MM.1S (cell line): ENCODE results near the gene GSTM4.

ENCODE experiments used
- DNase-seq: peaks from one replicate; pipeline ENCODE4 v3.0.0-alpha.2; 2015
- H2AFZ ChIP-seq: fragments of 300-600 bp; sonication (generic); 2 replicates; pipeline ENCODE4 v1.6.0; 2016; ENCODE audit warnings: antibody characterized with exemption, low read length
- H3F3A ChIP-seq: fragments of 300-600 bp; sonication (generic); 2 replicates; pipeline ENCODE4 v1.6.1; 2016; ENCODE audit warnings: mild to moderate bottlenecking, antibody characterized with exemption, low read length, moderate library complexity, mixed read lengths; ENCODE audit not compliant: insufficient read depth
- H3K27ac ChIP-seq: fragments of 300-600 bp; sonication (generic); 2 replicates; pipeline ENCODE4 v1.5.1; 2016; ENCODE audit warnings: mild to moderate bottlenecking, low read length
- H3K27me3 ChIP-seq: fragments of 300-600 bp; sonication (generic); replicated peaks from 2 replicates; pipeline ENCODE4 v1.6.0; 2016; ENCODE audit warnings: low read length; ENCODE audit not compliant: insufficient read depth
- H3K36me3 ChIP-seq: fragments of 300-600 bp; sonication (generic); replicated peaks from 2 replicates; pipeline ENCODE4 v1.6.1; 2016; ENCODE audit warnings: mild to moderate bottlenecking, low read length, mixed read lengths; ENCODE audit not compliant: insufficient read depth
- H3K4me1 ChIP-seq: fragments of 300-600 bp; sonication (generic); 2 replicates; pipeline ENCODE4 v1.6.1; 2016; ENCODE audit warnings: low read length, mixed read lengths
- H3K4me2 ChIP-seq: fragments of 300-600 bp; sonication (generic); 2 replicates; pipeline ENCODE4 v1.6.0; 2016; ENCODE audit warnings: low read depth, low read length
- H3K4me3 ChIP-seq: fragments of 300-600 bp; sonication (generic); 2 replicates; pipeline ENCODE4 v1.5.1; 2016; ENCODE audit warnings: low read length, mixed read lengths
- H3K79me2 ChIP-seq: fragments of 300-600 bp; sonication (generic); 2 replicates; pipeline ENCODE4 v1.6.1; 2016; ENCODE audit warnings: mixed run types, low read length, mixed read lengths
- H3K9ac ChIP-seq: fragments of 300-600 bp; sonication (generic); 2 replicates; pipeline ENCODE4 v1.6.1; 2016; ENCODE audit warnings: low read length, mixed read lengths
- H3K9me2 ChIP-seq: fragments of 300-600 bp; sonication (generic); replicated peaks from 2 replicates; pipeline ENCODE4 v1.6.1; 2016; ENCODE audit warnings: mild to moderate bottlenecking, low read length, mixed read lengths; ENCODE audit not compliant: insufficient read depth
- H3K9me3 ChIP-seq: fragments of 300-600 bp; sonication (generic); replicated peaks from 2 replicates; pipeline ENCODE4 v1.6.1; 2016; ENCODE audit warnings: mild to moderate bottlenecking, low read length, mixed read lengths; ENCODE audit not compliant: insufficient read depth
- H4K20me1 ChIP-seq: fragments of 300-600 bp; sonication (generic); 2 replicates; pipeline ENCODE4 v1.6.1; 2016; ENCODE audit warnings: mild to moderate bottlenecking, low read length, moderate library complexity, mixed read lengths; ENCODE audit not compliant: insufficient read depth
- EZH2 ChIP-seq: fragments of 300-600 bp; sonication (generic); optimal IDR thresholded peaks from 2 replicates; pipeline ENCODE3; 2017; ENCODE audit warnings: low read depth, mild to moderate bottlenecking, antibody characterized with exemption, low read length, mixed read lengths
- EZH2phosphoT487 ChIP-seq: fragments of 300-600 bp; sonication (generic); IDR thresholded peaks from 2 replicates; pipeline ENCODE4 v1.6.1; 2018; ENCODE audit warnings: antibody characterized with exemption, low read length
- TF ChIP-seq, protein P1 (sequence below): fragments of 300-600 bp; sonication (generic); IDR thresholded peaks from 2 replicates; pipeline ENCODE4 v1.5.1; 2016; ENCODE audit warnings: antibody characterized with exemption, low read length, mixed read lengths

GSTM4 gene

DNA sequence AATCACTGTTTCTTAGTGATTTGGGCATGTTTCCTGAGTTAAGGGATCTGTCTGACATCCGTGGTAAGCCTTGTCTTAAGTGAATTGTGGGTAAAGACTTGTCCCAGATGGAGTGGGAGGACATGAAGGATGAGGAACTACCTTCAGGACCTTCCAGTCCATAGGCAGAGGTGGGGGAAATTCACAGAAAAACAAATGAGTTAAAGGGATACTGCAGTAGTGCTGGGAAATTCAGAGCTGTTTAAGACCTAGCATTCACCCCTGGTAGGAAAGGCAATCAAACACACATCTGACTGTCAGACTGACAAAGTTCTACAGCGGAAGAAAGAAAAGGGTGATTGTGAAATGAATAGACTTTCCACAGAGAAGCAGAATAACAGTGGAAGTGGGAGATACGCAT is 39.5 kb upstream of the GSTM4 start:
- Histone ChIP-seq H3K9me3 (no peaks in the 10 kb centered on the region), H3K36me3 (no peaks in the 10 kb centered on the region), H3K4me1 (peaks cover 7% of the 10 kb centered on the region), H3K79me2 (peaks cover 10% of the 10 kb centered on the region), H4K20me1 (no peaks in the 10 kb centered on the region), H3K9me2 (no peaks in the 10 kb centered on the region), H2AFZ (no peak overlapping the region), H3K4me2 (no peak overlapping the region), H3K27me3 (no peaks in the 10 kb centered on the region), H3K9ac (no peak overlapping the region), H3F3A (no peaks in the 10 kb centered on the region), H3K4me3 (no peak overlapping the region), H3K27ac (no peak overlapping the region)
- DNase-seq: no peak
- TF ChIP-seq EZH2phosphoT487 (no peak), EZH2 (no peak)
- TF ChIP-seq, protein P1, sequence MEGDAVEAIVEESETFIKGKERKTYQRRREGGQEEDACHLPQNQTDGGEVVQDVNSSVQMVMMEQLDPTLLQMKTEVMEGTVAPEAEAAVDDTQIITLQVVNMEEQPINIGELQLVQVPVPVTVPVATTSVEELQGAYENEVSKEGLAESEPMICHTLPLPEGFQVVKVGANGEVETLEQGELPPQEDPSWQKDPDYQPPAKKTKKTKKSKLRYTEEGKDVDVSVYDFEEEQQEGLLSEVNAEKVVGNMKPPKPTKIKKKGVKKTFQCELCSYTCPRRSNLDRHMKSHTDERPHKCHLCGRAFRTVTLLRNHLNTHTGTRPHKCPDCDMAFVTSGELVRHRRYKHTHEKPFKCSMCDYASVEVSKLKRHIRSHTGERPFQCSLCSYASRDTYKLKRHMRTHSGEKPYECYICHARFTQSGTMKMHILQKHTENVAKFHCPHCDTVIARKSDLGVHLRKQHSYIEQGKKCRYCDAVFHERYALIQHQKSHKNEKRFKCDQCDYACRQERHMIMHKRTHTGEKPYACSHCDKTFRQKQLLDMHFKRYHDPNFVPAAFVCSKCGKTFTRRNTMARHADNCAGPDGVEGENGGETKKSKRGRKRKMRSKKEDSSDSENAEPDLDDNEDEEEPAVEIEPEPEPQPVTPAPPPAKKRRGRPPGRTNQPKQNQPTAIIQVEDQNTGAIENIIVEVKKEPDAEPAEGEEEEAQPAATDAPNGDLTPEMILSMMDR: no peak

DNA sequence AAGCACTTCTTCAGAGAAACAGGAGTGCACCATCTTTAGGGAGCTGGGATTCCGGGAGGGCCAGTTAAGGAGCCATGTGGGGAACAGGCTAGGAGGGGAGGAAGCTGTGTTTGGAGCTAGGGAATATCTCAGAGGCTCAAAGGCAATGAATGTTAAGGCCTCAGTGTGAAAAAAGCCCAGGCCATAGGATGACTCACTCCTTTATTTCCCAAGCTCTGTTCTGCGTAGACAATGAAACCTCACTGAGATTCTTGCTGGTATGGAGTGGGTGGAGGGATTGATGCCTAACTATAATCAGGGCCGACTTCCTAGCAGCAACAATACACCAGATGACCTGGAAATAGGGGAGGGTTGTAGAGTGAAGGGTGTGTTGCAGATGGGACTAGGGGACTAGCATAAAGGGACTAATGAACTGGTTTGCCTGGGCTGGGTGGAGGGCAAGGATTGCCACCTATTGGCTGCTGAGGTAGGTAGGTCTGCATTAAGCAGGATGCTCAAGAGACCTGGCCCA is 38.6 kb upstream of the GSTM4 start:
- Histone ChIP-seq H3K27me3 (no peaks in the 10 kb centered on the region), H3K27ac (no peak overlapping the region)

DNA sequence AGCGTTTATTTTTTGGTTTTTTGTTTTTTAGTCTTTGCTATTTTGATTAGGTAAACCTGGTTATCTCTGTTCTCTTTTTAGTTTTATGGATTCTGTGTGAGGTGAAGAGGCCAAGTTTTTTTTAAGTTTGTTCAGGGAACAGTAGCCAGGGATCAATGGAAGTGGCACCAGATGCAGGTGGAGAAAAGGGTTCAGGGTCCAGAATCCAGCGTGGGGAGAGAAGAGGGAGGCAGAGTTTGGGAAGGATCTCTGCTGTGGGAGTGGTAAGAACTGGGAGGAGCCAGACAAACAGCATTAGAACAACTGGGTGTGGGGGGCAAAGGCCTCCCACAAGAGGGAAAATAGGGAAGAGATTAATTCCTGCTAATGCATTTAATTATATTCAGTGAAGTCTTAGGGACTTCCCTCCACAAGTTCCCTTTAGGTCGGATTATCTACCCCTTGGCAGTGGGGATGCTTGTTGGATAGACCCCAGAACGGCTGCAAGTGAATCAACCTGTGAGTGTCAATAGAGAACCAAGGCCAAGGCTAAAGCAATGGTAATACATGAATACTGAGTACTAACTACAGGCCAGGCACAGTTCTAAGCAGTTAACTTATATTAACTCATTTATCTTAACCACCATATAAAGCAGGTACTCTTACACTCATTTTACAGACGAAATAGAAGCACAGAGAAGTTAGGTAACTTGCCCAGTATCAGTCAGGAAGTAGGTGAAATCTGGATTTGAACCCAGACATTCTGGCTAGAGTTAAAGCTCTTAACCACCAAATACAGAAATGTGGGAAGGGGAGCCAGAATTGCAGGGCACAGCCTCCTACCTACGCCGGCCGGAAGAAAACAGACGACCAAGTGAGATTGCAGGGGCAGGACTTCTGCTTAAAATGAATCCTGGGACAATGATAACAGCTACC is 37.0 kb upstream of the GSTM4 start:
- H4K20me1 ChIP-seq: no peaks in the 10 kb centered on the region
- no peaks in the 10 kb centered on the region for H3K9me3 ChIP-seq
- peak overlapping the region; percentile 84 for H2AFZ ChIP-seq
- peak overlapping the region; percentile 86 for H3K4me3 ChIP-seq
- no peak for TF ChIP-seq EZH2phosphoT487
- no peak for TF ChIP-seq EZH2
- H3K9ac ChIP-seq: peak overlapping the region; percentile 83
- H3K9me2 ChIP-seq: no peaks in the 10 kb centered on the region
- DNase-seq: peak; percentile 10
- H3K4me2 ChIP-seq: peak overlapping the region; percentile 90
- H3K4me1 ChIP-seq: peaks cover 7% of the 10 kb centered on the region
- H3K36me3 ChIP-seq: no peaks in the 10 kb centered on the region
- H3F3A ChIP-seq: no peaks in the 10 kb centered on the region
- no peaks in the 10 kb centered on the region for H3K27me3 ChIP-seq
- H3K79me2 ChIP-seq: peaks cover 29% of the 10 kb centered on the region
- peak overlapping the region; percentile 58; the same call in 1 of the 2 replicates for H3K27ac ChIP-seq

More for the DNA sequence above, 38.6 kb upstream of the GSTM4 start:
- Histone ChIP-seq H2AFZ (no peak overlapping the region), H3K4me2 (no peak overlapping the region), H4K20me1 (no peaks in the 10 kb centered on the region), H3K9me2 (no peaks in the 10 kb centered on the region), H3K79me2 (peaks cover 19% of the 10 kb centered on the region), H3F3A (no peaks in the 10 kb centered on the region), H3K4me3 (no peak overlapping the region), H3K9me3 (no peaks in the 10 kb centered on the region), H3K9ac (no peak overlapping the region), H3K36me3 (no peaks in the 10 kb centered on the region), H3K4me1 (peaks cover 7% of the 10 kb centered on the region)
- no peak for TF ChIP-seq EZH2
- TF ChIP-seq, protein P1: no peak
- no peak for TF ChIP-seq EZH2phosphoT487
- DNase-seq: no peak
